Upper lobe of left lung (tissue), 6 donors: ENCODE measurements around the gene TRPM5. TPM values are rescaled to one million over a fixed set of nuclear protein-coding genes. Genes with fewer than 3 reads are reported as not detected.

ENCODE experiments used
- ATAC-seq, 2 donors: fragments of 200-7000 bp; cut with Tn5 transposase; one replicate each; pipeline ENCODE4 v1.9.1; 2022; ENCODE audit warnings: mild to moderate bottlenecking in 2 of 2, moderate library complexity in 2 of 2; ENCODE audit not compliant: low FRiP score in 2 of 2
- DNase-seq, 2 donors: peaks; one replicate each; pipeline ENCODE4 v3.0.0-alpha.2; 2019 to 2020
- H3K27ac ChIP-seq, 4 donors: fragments of 200-600 bp; sonication (generic); one replicate each; pipeline ENCODE4 v1.5.1; 2016 to 2019
- H3K27me3 ChIP-seq, 4 donors: fragments of 200-600 bp; sonication (generic); one replicate each; pipeline ENCODE4 v1.5.1; 2017 to 2019
- H3K36me3 ChIP-seq, 4 donors: fragments of 200-600 bp; sonication (generic); one replicate each; pipeline ENCODE4 v1.5.1; 2016 to 2019
- H3K4me1 ChIP-seq, 4 donors: fragments of 200-600 bp; sonication (generic); one replicate each; pipeline ENCODE4 v1.5.1; 2018 to 2019
- H3K4me3 ChIP-seq, 4 donors: fragments of 200-600 bp; sonication (generic); one replicate each; pipeline ENCODE4 v1.5.1; 2017 to 2019; ENCODE audit warnings: mild to moderate bottlenecking in 2 of 4, moderate library complexity in 1 of 4
- H3K9me3 ChIP-seq, 4 donors: fragments of 200-600 bp; sonication (generic); one replicate each; pipeline ENCODE4 v1.5.1; 2018 to 2019
- EP300 ChIP-seq, 4 donors: sonication (generic); formaldehyde crosslinking; IDR thresholded peaks; one replicate each; pipeline ENCODE4 v1.5.1; 2017; ENCODE audit warnings: antibody characterized with exemption in 4 of 4, control low read depth in 2 of 4
- POLR2A ChIP-seq, 4 donors: fragments of 450-650 bp; IDR thresholded peaks; one replicate each; pipeline ENCODE4 v1.5.1; 2016 to 2017; ENCODE audit warnings: antibody characterized with exemption in 4 of 4, mild to moderate bottlenecking in 2 of 4
- POLR2AphosphoS5 ChIP-seq, 2 donors: sonication (generic); formaldehyde crosslinking; IDR thresholded peaks; one replicate each; pipeline ENCODE4 v1.5.1; 2017; ENCODE audit warnings: antibody characterized with exemption in 2 of 2
- WGBS, 2 donors: methylation state at CpG; one replicate each; pipeline ENCODE4 v1.1.5; 2017 to 2018; 5-methylcytosine and 5-hydroxymethylcytosine counted together
- total RNA-seq, 6 donors: library from RNA; depleted of rRNA in 4 of 6; stranded (reverse); fragments of >200 nt in 4 of 6; gene quantifications; one replicate each; pipeline versions ENCODE4 v1.1.0 to v1.2.1, GENCODE V29; 2016 to 2021
- TF ChIP-seq, protein P1 (sequence below), 6 experiments: fragments of 450-650 bp in 4 of 6; fragments of 200-600 bp in 2 of 6; sonication (generic) in 2 of 6; IDR thresholded peaks; one replicate each; pipeline ENCODE4 v1.5.1; 2016 to 2019; ENCODE audit warnings: antibody characterized with exemption in 6 of 6
- donor health status: DM: no; HTN: no; CAD: no; lungs with moderate emphysema.
- donor health status: DM: no; HTN: yes; CAD: no; lungs with severe emphysema.

The TRPM5 gene
- total RNA-seq, 6 donors from 2014 or later: not detected

DNA sequence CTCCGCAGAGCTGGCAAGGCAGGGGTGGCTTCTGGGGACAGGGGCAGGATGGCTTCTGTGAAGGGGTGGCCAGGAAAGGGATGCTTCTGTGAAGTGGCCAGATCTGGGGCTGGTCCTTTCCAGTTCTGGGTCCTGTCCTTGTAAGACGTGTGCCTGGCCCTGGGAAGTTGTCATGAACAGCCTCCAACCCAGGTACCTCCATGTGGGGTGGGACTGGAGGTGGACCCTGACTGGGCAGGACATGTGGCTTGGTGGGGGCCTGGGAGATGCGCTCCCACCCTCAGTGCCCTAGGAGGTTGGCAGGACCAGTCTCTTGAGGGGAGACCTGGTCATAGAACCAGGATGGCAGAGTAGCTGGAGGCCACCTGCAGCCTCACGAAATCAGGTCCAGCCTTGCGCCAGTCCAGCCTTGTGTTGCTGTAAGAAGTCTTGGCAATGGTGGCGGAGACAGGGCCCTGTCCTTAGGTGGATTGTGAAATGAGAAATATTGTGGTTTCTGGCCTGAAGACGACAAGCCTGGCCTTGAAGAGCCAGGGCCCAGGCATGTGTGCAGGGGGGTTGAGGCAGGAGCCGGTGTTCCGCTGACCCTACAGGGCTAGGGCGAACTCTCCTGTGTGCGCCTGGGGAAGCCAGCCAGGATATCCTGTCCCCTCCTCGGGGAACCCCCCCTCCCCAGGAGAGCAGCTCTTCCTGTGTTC is 3.1 kb upstream of the TRPM5 start:
- Histone ChIP-seq H3K4me1 (peaks cover 25 to 47% (median 31%) of the 10 kb centered on the region in 4 donors), H3K27ac (peak overlapping the region; percentile 37 to 87 (median 76)), H3K4me3 (peak overlapping the region in 1 of 4 donors; percentile 58), H3K27me3 (no peaks in the 10 kb centered on the region), H3K9me3 (no peaks in the 10 kb centered on the region), H3K36me3 (no peaks in the 10 kb centered on the region)
- WGBS, 2 donors: 40 to 52% methylated on average over 9 to 12 of the region's 12 CpGs
- ATAC-seq (no peak), DNase-seq (peak in 1 of 2 donors; percentile 45)
- no peak for TF ChIP-seq EP300 (IDR thresholded peaks at IDR 0.05)
- no peak for TF ChIP-seq POLR2A (IDR thresholded peaks at IDR 0.05)
- TF ChIP-seq, protein P1, sequence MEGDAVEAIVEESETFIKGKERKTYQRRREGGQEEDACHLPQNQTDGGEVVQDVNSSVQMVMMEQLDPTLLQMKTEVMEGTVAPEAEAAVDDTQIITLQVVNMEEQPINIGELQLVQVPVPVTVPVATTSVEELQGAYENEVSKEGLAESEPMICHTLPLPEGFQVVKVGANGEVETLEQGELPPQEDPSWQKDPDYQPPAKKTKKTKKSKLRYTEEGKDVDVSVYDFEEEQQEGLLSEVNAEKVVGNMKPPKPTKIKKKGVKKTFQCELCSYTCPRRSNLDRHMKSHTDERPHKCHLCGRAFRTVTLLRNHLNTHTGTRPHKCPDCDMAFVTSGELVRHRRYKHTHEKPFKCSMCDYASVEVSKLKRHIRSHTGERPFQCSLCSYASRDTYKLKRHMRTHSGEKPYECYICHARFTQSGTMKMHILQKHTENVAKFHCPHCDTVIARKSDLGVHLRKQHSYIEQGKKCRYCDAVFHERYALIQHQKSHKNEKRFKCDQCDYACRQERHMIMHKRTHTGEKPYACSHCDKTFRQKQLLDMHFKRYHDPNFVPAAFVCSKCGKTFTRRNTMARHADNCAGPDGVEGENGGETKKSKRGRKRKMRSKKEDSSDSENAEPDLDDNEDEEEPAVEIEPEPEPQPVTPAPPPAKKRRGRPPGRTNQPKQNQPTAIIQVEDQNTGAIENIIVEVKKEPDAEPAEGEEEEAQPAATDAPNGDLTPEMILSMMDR (IDR thresholded peaks at IDR 0.05): no peak
- no peak for TF ChIP-seq POLR2AphosphoS5 (IDR thresholded peaks at IDR 0.05)

DNA sequence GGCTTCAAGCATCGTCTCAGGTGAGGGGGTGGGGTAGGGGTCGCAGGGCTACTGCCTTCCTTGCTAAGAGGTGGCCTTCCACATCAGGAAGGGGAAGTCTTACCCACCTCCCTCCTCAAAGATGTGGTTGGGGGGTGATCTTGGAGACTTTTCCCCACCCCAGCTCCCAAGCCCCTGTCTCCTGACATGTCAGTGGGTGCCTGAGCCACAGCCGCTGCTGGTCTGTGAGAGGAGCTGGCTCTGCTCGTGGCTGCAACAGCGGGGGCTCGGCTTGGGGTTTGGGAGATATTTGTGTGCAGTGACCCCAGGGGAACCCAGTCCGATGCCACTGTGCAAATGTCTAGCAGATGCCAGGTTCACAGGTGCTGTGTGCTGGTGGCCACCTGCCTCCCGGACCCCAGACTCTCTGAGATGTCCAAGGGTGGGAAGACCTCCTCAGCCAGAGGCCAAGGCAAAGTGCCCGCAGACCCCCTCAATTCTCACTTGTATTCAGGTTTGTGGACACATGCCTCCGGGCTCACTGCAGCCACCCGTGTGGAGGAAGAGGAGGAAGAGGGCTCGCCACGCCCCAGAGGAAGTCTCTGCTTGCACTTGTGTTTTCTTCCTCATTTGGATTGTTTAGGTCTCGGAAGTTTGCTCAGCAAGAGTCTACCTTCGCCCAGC is 2.4 kb upstream of the TRPM5 start:
- DNase-seq: peak in 1 of 2 donors; percentile 69
- Histone ChIP-seq H3K9me3 (no peaks in the 10 kb centered on the region), H3K27ac (peak overlapping the region; percentile 37 to 87 (median 76)), H3K27me3 (no peaks in the 10 kb centered on the region), H3K36me3 (no peaks in the 10 kb centered on the region), H3K4me1 (peaks cover 25 to 47% (median 31%) of the 10 kb centered on the region in 4 donors), H3K4me3 (peak overlapping the region in 3 of 4 donors; percentile 58 to 62 (median 61))
- WGBS, 2 donors: 36 to 59% methylated on average over 7 to 15 of the region's 15 CpGs
- TF ChIP-seq POLR2A (IDR thresholded peaks at IDR 0.05) (no peak), POLR2AphosphoS5 (IDR thresholded peaks at IDR 0.05) (no peak), EP300 (IDR thresholded peaks at IDR 0.05) (no peak)
- TF ChIP-seq, protein P1 (IDR thresholded peaks at IDR 0.05): no peak
- ATAC-seq: peak in 1 of 2 donors; percentile 25

DNA sequence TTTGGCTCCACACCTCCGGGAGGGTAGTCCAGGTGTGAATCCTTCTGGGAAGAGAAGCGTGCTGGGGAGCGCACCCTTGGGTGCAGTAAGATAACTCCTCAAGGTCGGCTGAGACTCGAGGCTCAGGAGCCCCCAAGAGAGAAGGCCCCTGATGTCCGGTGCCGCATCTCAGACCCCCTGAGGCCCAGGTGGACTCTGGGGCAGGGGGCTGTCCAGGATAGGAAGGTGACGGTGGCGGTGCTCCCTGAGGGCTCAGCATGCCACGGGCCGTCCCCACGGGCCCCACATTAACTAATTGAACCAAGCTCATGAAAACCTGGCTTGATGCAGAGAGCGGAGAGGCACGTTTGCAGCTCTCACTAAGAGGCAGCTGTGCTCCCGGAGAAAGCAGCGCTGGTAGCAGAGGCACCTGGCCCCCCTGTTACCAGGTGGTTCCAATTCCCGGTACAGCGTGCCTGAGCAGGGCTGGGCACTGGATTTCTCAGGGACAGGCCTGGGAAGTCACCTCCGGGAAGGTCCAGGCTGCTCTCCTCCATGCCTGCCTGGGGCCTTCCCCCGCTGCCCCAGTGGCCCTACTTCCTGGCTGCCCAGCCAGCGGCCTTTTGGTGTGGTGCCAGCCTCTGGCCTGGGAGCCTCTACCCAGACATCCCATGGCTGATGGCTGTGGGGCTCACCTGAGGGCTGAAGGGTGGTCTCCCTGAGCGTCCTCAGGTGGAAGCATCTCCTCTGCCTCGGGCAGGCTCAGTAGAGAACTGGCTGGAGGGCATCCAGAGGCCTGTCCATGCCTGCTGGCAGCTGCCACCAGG is 1.6 kb upstream of the TRPM5 start:
- peak; percentile 11 to 19 for ATAC-seq
- peak overlapping the region; percentile 1 to 87 (median 76) for H3K27ac ChIP-seq
- H3K9me3 ChIP-seq: no peaks in the 10 kb centered on the region
- H3K4me3 ChIP-seq: peak overlapping the region in 3 of 4 donors; percentile 58 to 62 (median 61)
- TF ChIP-seq, protein P1 (IDR thresholded peaks at IDR 0.05): no peak
- TF ChIP-seq EP300 (IDR thresholded peaks at IDR 0.05): no peak
- peak in 1 of 4 donors; percentile 43 for TF ChIP-seq POLR2A (IDR thresholded peaks at IDR 0.05)
- no peak for TF ChIP-seq POLR2AphosphoS5 (IDR thresholded peaks at IDR 0.05)
- H3K36me3 ChIP-seq: no peaks in the 10 kb centered on the region
- DNase-seq: peak; percentile 79 to 83
- H3K4me1 ChIP-seq: peaks cover 25 to 47% (median 31%) of the 10 kb centered on the region in 4 donors
- 53 to 55% methylated on average over 9 to 18 of the region's 23 CpGs for WGBS, 2 donors
- no peaks in the 10 kb centered on the region for H3K27me3 ChIP-seq

DNA sequence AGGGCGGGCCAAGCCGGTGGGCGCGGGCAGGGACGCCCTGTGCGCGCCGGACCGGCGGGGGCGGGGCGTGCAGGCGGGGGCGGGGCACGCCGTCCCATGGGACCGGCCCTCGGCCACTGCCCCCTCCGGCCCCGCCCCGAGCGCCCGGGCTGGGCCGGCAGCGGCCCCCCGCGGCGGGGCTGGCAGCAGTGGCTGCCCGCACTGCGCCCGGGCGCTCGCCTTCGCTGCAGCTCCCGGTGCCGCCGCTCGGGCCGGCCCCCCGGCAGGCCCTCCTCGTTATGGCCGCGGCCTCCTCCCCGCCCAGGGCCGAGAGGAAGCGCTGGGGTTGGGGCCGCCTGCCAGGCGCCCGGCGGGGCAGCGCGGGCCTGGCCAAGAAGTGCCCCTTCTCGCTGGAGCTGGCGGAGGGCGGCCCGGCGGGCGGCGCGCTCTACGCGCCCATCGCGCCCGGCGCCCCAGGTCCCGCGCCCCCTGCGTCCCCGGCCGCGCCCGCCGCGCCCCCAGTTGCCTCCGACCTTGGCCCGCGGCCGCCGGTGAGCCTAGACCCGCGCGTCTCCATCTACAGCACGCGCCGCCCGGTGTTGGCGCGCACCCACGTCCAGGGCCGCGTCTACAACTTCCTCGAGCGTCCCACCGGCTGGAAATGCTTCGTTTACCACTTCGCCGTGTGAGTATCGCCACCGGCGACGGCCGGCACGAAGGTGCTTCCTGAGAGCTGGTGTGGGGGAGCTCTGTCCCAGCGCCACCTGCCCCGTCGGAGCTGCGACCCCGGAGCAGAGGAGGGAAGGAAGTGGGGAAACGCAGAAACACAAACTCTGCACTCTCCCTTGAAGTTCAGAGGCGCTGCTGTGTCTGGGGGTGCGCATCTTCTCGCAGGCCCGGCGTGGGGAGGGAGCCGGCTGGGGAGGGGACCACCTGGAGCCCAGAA is 769 bp upstream of the TRPM5 start, which contains the start of gene KCNQ1:
KCNQ1 (plus strand) TSS at position 188 of the 925 bp plus-strand sequence; CDS start at position 279, 91 bp downstream.
- H3K36me3 ChIP-seq: no peaks in the 10 kb centered on the region
- no peaks in the 10 kb centered on the region for H3K9me3 ChIP-seq
- no peaks in the 10 kb centered on the region for H3K27me3 ChIP-seq
- peak within 1 kb of the TSS; percentile 20 to 62 (median 60) for H3K4me3 ChIP-seq
- TF ChIP-seq, protein P1 (IDR thresholded peaks at IDR 0.05): peak in 3 of 6 experiments; percentile 35 to 51 (median 47)
- no peak for TF ChIP-seq POLR2AphosphoS5 (IDR thresholded peaks at IDR 0.05)
- TF ChIP-seq EP300 (IDR thresholded peaks at IDR 0.05): no peak
- TF ChIP-seq POLR2A (IDR thresholded peaks at IDR 0.05): peak in 3 of 4 donors; percentile 29 to 79 (median 73)
- peak; percentile 80 to 84 for ATAC-seq
- 2% methylated on average over 36 to 48 of the region's 116 CpGs for WGBS, 2 donors
- peak; percentile 83 to 96 for DNase-seq
- H3K27ac ChIP-seq: peak within 1 kb of the TSS; percentile 1 to 87 (median 76)
- peaks cover 25 to 47% (median 31%) of the 10 kb centered on the region in 4 donors for H3K4me1 ChIP-seq
